ENCODE results near the gene IMP4.

Gene IMP4

GRCh38 chr2:130357864-130358263 lies 15.2 kb downstream of the IMP4 start:
- CTCF ChIA-PET = no interaction called here
- H3K27ac ChIP-seq = no peak overlapping the region

DNA sequence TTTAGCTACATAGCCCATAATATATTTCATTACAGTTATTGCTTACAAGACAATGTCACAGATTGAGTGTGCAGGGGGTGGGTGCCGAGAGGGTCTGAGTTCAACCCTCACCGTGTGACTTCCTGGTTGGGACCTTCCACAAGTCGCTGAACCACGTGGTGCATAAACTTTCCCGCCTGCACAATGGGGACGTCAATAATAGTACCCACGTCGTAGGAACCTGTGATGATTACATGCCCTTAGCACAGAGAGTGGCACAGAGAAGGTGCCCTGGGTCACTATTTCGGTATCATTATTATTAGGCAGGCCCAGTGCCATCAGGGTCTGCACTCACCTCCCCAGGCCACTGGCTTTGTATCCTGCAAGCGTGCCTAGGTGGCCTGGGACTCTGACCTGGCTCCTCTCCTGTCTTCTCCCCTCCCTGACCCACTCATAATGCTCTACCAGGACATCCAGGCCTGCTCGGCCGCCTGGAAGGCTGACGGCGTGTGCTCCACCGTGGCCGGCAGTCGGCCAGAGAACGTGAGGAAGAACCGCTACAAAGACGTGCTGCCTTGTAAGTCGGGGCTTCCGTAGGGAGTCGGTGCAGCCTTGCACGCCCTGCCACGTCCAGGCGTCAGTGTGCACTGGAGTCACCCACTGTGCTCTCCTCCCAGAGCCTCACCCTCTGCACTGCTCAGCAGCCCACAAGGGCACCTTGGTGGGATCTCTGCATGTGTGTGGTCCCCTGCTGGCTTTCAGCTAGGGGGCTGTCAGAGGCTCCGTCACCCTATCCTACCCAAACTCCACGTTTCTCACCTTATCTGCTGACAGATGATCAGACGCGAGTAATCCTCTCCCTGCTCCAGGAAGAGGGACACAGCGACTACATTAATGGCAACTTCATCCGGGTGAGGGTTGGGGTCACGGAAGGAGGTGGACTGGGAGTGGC lies 16.0 kb downstream of the IMP4 start:
- no peak for DNase-seq (ENCODE audit: low spot score)
- POLR2A ChIA-PET (ENCODE audit: low non-redundant PET) = no interaction called here
- CTCF ChIA-PET = no interaction called here
- H3K27ac ChIP-seq = no peak overlapping the region
- TF ChIP-seq, protein P1, sequence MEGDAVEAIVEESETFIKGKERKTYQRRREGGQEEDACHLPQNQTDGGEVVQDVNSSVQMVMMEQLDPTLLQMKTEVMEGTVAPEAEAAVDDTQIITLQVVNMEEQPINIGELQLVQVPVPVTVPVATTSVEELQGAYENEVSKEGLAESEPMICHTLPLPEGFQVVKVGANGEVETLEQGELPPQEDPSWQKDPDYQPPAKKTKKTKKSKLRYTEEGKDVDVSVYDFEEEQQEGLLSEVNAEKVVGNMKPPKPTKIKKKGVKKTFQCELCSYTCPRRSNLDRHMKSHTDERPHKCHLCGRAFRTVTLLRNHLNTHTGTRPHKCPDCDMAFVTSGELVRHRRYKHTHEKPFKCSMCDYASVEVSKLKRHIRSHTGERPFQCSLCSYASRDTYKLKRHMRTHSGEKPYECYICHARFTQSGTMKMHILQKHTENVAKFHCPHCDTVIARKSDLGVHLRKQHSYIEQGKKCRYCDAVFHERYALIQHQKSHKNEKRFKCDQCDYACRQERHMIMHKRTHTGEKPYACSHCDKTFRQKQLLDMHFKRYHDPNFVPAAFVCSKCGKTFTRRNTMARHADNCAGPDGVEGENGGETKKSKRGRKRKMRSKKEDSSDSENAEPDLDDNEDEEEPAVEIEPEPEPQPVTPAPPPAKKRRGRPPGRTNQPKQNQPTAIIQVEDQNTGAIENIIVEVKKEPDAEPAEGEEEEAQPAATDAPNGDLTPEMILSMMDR (conservative IDR thresholded peaks at IDR 0.05; ENCODE audit: low read depth) = no peak

More at GRCh38 chr2:130357864-130358263, 15.2 kb downstream of the IMP4 start:
- POLR2A ChIA-PET (ENCODE audit: low non-redundant PET) = no interaction called here
- TF ChIP-seq, protein P1 (conservative IDR thresholded peaks at IDR 0.05; ENCODE audit: low read depth) = no peak
- no peak for DNase-seq (ENCODE audit: low spot score)

GRCh38 chr2:130359466-130359865 lies 16.8 kb downstream of the IMP4 start:
- DNase-seq (ENCODE audit: low spot score) = no peak
- ChIA-PET POLR2A (ENCODE audit: low non-redundant PET) (no interaction called here), CTCF (no interaction called here)
- H3K27ac ChIP-seq = no peak overlapping the region
- TF ChIP-seq, protein P1 (conservative IDR thresholded peaks at IDR 0.05; ENCODE audit: low read depth) = no peak

DNA sequence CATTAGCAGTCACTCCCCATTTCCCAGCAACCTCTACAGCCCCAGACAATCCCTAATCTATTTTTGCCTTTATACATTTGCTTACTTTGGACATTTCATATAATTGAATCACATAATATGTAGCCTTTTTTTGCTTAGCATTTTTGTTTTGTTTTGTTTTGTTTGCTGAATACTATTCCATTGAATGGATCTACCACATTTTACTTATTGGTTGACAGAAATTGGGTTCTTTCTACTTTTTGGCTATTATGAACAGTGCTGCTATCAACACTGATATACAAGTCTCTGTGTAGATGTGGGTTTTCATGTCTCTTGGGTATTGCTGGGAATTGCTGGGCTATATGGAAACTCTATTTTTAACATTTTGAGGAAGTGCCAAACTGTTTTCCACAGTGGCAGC lies 20.8 kb downstream of the IMP4 start:
- POLR2A ChIA-PET (ENCODE audit: low non-redundant PET) = no interaction called here
- CTCF ChIA-PET = no interaction called here
- TF ChIP-seq, protein P1 (conservative IDR thresholded peaks at IDR 0.05; ENCODE audit: low read depth) = no peak
- no peak for DNase-seq (ENCODE audit: low spot score)
- no peak overlapping the region for H3K27ac ChIP-seq

DNA sequence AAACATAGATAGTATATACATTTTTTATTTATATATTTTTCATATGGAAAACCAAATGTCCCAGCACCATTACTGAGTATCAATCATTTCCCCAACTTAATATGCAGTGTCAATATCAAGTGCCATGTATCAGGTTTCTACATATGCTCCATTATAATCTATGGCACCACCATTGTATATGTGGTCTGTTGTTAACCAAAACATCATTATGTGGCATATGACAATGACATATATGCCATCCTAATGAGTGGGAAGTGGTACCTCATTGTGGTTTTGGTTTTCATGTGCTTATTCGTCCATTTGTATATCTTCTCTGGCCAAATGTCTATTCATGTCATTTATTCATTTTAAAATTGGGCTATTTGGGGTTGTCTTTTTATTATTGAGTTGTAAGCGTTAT lies 22.4 kb downstream of the IMP4 start:
- ChIA-PET POLR2A (ENCODE audit: low non-redundant PET) (no interaction called here), CTCF (no interaction called here)
- no peak for DNase-seq (ENCODE audit: low spot score)
- H3K27ac ChIP-seq = no peak overlapping the region
- TF ChIP-seq, protein P1 (conservative IDR thresholded peaks at IDR 0.05; ENCODE audit: low read depth) = no peak

DNA sequence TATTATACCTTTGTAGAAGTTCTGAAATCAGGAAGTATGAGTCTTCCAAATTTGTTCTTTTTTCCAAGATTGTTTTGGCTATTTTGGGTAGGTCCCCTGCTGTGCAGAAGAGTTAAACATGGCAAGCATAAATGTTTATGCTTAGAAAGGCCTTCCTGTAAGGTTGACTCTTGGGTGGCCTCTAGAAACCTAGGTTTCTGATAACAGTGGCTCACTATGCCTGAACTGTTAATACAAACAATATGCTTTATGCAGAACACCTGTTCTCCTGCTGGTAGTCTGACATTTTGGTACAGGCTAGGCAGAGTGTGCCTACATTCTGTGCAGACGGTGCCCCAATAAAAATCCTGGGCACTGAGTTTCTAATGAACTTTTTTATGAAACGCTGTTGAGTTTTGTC lies 23.3 kb downstream of the IMP4 start:
- TF ChIP-seq, protein P1 (conservative IDR thresholded peaks at IDR 0.05; ENCODE audit: low read depth) = no peak
- POLR2A ChIA-PET (ENCODE audit: low non-redundant PET) = no interaction called here
- no peak overlapping the region for H3K27ac ChIP-seq
- DNase-seq (ENCODE audit: low spot score) = no peak
- CTCF ChIA-PET = no interaction called here
